T-helper 22 cell (primary cell): ENCODE results near the gene PTCD2.
"Not testable (repeated sequence)": the region's sequence is repeated elsewhere in the genome, so short reads cannot be mapped to it uniquely, and the experiment has no call there.

Experiments used
- DNase-seq: peaks from one replicate; pipeline ENCODE4 v3.0.0-alpha.2; 2020; ENCODE audit warnings: low read depth

Gene PTCD2

DNA sequence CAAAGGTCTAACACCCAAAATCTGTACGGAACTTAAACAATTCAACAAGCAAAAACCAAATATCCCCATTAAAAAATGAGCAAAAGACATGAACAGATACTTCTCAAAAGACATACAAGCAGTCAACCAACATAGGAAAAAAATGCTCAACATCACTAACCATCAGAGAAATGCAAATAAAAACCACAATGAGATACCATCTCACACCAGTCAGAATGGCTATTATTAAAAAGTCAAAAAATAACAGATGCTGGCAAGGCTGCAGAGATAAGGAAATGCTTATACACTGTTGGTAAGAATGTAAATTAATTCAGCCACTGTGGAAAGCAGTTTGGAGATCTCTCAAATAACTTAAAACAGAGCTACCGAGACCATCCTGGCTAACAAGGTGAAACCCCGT, 22.0 kb upstream of the PTCD2 start:
- not testable (repeated sequence) for DNase-seq

DNA sequence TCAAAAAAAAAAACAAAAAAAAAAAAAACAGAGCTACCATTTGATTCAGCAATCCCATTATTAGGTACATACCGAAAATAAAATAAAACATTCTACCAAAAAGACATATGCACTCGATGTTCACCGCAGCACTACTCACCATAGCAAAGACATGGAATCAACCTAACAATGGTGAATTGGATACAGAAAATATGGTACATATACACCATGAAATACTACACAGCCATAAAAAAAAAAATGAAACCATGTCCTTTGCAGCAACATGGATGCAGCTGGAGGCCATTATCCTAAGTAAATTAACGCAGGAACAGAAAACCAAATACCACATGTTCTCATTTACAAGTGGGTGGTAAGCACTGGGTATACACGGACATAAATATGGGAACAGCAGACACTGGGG, 21.5 kb upstream of the PTCD2 start:
- DNase-seq: no peak

DNA sequence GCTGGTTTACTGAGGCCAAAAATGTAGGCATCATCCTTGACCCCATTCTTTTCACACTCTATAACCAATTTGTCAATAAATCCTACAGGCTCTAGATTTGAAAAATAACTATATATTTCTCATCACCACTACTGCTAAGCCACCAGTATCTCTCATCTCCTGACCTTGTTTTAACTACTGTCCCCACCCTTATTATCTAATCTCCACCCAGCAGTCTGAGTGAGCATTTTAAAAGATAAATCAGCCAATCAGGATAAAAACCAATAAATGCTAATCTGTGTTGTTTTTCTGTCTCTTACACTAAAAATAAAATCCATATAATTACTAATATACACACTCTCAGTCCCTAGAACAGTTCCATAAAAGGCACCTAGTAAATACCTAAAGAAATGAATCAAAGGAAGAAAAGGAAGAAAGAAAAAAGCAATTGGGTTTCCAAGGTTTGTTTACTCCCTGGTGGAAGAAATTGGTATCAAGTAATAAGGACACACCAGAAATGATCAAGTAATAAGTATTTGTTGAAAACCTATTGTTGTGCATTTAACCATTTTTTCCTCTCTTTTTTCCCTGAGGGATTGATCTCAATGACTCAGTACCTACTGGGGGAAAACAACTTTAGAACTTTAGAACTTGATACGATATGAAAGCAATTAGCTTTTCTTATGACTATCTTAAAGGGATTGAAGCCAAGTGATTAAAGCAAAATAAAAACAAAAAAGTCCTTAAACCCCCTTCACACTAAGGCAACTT, 19.4 kb upstream of the PTCD2 start:
- no peak for DNase-seq

DNA sequence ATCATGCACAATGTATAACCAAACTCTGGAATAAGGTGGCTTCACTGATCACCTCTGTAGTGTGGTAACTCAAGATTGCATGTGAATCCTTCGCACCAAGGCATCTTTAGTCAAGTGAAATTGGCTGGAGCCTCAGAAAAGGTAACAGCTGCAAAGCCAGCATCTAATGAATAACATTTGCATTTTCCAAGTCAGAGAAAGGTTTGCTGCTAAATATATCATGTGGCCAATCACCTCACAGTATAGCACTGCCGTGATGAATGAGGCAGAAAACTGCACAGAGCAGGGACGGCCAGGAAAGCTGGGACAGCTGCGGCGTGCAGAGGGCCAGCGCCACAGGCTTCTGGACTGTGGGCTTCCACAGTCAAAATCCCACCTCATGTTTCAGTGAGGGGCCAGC, 18.6 kb upstream of the PTCD2 start:
- no peak for DNase-seq

DNA sequence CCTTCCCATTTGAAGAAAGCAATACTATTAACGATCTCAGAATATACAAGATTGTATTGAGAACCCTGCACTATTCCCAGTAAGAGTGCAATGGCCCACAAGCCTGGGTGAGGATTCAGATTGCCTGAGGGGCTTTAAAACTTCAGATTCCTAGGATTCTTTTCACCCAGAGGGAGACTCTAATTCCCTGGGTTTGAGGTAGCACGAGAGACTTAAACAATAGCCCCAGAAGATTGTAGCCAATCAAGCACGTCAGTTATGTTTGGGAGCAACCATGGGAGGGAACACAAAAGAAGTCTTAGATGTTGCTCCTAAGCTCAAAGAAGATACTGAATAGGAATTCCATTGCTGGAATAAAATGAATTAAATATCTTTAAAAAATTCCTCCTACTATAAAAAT, 18.0 kb upstream of the PTCD2 start:
- no peak for DNase-seq

DNA sequence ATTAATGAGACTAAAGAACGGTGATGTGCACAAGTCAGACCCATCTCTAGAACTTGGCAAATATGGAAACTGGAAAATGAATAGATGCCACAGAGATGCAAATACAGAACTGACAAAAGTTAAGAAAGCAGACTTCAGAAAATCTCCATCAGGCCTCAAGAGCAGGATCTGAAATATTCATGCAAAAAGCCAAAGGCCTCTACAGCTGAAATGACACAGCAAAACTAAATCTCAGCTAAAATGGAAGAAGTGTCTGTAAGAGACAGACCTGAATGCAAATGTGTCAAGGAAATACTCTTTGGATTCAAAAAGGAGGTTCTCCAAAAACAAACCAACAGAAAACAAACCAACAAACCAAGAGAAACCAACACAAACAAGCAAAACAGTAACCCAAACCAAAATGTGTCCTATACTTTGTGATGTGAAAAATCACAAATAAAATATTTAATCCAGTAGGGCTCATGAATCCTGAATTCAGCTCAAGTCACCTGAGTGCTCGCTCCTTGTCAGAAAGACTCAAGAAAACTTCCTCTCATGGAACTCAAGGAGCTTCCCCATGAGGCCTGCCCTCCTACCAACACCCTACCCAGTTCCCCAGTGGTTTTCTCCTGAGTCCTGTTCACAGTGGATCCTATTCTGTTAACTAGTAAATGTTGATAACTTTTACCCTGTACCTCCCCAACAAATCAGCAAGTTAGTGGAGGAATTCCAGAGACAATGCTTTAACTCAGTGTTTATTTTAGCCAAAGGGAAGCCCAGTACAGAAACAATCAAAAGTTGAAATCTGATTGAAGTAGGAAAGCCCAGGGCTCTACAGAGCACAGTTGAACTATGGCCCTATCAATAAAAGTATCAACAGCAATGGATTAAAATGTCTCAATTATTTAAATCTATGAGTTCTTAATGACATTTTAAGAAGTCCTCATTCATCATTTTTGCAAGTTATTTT, 14.7 kb upstream of the PTCD2 start:
- DNase-seq: no peak

DNA sequence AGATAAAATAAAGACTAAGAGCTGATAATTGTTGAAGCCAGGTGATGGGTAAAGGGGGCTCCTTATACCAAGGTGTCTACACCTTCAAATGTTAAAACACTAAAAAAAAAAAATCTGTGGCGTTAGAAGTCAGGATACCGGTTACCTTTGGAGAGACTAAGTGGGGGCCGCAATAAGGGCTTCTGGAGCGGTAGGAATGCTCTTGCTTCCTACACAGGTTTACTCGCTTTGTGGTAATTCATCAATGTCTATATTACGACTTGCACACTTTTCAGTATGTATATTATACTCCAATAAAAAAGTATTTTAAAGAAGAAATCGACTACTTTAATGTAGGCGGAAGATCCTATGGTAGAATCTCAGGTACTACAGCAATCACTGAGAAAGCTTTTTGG, 12.6 kb upstream of the PTCD2 start:
- DNase-seq: no peak

DNA sequence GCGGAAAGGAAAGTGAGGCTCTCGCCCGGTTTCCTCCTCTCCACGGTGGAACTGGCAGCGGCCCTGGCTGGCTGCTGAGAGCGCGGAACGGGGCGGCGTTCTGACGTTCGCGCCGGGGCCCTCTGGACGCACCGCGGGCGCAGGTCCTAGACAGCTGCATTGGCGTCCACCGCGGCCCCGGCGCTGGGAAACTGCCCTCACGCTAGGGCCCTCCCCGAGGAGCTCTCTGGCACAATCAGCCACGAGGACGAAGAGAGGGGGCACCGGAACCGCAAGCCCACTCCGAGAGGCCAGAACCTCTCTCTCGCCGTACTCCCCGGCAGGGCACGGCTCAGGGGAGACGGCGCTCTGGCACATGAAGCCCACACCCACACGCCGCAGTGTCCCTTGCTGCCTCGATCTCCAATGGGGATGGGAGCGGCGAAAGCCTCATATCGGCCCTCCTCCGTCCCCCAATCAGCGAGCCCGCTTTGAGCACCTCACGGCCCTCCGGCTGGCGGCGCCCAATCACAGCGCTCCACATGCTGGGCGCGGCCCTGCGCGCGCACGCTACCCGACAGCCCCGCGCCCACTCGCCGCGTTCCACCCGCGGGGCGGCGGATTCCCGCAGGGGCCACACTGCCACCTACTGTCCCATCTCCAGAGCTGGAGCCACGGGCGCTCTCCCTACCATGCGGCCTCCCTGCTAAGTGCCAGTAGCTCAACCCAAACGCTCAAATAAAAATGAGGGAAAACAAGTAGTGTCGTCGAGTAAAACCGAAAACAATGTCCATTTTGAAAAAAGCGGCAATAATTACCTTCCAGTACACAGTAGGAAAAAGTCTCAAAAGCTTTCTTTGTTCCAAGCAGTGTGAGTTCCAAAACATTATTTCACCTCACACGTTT, 12.0 kb upstream of the PTCD2 start:
- DNase-seq: peak; percentile 93

DNA sequence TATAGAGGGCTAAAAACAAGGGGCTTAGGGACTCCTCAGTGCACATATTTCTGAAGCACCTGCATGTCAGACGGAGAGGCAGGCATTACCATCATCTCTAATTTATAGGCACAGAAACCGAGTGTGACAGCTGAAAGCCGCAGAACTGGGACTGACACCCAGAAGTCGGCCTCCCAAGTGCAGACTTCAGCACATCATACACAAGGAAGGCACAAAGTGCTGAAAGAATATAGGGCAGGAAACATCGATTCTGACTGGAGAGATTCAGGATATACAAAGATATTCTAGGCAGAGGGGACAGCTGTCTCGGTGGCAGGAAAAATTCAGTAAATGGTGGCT, 11.4 kb upstream of the PTCD2 start:
- DNase-seq: no peak

DNA sequence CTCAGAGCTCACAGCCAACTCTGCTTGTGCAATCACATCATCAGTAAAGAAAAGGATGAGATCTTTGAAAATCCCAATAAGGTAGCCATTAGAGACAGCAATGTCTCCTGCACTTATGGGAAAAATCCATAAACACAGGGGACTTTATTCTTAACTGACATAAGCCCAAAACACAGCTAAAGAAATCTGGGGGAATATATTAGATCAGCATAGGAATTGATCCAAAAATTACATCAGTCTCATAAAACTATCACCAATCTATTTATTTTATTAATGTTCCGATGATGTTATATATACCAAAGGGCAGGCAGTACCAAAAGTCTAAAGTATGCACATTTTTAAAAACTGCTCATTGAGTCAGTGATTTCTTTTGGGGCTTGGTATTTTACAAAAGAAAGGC, 7.0 kb upstream of the PTCD2 start:
- no peak for DNase-seq

DNA sequence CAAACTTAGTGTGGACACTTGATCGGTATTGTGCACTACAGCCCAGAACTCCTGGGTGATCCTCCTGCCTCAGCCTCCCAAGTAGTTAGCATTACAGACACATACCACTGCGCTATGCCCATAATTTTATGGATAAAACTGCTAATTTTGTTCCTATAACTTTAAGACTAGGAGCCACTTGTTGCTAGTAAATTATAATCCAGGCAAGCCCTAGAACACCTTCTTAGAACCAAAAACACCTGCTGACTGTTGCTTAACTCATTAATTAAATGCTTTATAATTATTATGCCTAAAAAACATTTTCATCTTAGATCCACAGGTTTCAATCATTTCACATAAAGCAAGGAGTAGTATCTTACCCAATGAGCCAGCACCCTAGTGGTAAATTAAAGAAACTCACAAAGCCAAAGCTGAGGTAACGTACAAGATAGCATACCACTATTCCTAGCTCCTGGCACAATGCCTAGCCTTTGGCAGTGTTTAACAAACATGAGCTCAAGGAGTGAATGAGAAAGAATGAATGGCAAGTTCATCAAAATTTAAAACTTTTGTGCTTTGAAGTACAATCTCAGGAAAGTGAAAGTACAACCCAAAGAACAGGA, 5.5 kb upstream of the PTCD2 start:
- DNase-seq: no peak

DNA sequence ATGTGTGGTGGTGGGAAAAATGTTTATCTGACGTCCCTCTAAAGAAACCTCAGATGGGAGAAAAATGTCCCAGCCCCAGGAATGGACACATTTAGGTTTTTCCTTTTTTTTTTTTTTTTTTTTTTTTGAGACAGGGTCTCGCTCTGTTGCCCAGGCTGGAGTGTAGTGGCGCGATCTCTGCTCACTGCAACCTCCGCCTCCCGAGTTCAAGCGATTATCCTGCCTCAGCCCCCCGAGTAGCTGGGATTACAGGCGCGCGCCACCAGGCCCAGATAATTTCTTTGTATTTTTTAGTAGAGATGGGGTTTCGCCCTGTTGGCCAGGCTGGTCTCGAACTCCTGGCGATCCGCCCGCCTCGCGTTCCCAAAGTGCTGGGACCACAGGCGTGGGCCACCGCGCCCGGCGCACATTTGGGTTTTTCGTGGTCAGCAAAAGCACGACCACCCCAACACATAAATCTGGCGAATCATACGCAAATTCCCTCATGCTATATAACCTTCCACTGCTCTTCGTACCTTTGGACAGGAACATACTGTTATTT, 668 bp upstream of the PTCD2 start:
- DNase-seq: not testable (repeated sequence)

DNA sequence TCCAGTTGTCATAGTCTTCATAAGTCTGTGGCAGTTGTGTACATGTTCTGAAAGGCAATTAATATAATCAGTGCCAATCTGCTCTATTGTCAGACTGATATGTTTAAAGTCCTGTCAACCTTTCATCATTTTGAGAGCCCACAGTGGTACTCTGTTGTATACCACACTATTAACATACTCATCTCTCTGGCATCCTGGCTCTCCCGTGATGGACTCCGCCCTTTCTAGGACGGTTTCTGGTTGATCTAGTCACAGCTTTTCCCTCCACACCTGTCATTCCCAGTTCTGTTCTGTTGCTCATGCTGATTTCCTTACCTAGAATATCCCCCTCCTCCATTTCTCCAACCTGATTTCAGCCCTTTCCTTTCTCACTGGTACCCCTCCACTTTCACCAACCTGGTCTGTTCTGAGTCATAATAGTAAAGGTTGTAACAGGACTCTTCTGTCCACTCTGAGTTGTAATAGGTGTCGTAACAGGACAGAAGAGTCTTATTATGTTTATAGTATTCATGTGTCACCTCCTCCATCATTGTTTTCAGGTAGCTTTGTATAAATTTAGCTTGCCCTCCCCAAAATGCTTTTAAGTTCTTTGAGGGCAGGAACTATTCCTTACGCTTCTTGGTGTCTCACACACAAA, 4.1 kb downstream of the PTCD2 start:
- DNase-seq: no peak

DNA sequence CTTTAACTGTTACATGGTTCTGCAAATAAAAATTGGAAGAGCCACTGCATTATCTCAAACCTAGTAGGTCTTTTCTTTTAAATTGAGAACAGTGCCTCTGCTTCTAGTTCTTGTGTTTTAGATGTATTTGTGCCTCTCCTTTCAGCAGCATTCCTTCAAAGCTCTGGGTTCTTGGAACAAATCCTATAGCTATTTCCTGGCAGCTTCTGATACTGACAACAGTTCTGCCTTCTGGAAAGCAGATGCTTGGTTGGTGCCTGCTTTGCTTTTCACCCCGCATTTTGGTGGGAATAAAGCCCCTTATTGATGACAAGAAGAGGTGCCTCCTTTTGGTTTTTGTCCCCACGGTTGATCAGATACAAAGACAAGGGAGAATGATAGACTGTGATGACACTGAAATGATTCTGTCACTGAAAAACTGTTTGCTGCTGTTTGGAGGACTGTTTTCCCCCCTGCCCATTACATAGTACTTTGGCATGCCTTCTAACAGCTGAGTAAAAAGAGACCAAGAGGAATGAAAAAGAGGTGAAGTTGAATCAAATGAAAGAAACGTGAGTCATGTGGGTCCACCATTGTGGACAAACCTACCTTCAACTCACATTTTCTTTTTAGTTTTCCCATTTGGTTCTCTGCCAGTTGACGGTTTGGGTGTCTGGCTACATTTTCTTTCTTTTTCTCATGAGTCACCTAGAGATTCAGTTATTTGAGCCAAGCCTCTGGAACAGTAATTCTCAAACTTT, 5.6 kb downstream of the PTCD2 start:
- no peak for DNase-seq

DNA sequence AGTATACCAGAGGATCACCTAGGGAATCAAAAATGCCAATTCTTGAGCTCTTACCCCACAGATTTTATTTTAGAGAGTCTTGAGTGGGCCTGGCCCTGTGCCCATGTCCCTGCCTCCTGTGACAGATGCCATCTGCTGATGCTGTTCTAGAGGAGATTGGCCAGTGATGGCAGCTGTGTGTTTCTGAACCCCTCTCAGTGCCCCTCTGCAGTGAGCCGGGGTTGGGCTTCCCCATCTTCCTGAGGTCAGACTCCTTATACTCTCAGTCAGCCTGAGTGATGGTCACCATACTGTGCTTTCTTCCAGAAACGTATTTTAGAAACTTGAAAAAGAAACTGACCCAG, 6.1 kb downstream of the PTCD2 start:
- DNase-seq: no peak

DNA sequence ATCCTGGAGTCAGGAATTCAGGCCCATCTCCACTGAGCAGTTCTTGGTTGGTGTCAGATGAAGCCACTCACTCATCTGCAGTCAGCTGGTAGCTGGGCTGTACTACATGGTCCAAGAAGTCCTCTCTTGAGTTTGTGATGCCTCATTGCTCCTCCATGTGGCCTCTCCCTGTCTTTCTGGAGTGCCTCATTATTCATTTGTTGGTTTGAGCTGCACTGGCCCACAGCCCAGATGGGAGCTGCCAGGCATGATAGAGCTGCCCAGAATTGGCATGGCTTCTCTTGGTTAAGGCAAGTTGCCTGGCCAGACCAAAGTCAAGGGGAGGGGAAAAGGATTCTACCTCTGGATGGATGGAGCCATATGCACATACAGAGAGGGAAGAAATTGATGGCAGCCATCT, 8.0 kb downstream of the PTCD2 start:
- DNase-seq: no peak

DNA sequence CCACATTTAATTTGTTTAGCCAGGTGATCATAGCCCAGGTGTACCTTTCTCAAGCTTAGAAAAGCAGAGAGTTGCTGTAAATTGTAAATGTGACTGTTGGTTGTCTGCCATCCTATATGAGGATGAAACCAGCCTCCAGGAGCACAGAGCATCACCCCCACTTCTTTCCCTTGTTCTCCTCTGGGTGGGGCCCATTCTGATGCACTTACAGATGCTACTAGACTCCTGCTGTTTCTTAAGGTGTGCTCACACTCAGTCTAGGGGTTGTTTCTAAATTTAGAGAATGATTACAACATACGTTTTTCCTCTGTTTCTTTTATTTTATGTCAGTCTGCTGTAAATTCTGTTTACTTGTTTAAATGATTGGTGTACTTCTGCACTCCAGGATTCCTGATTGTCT, 10.5 kb downstream of the PTCD2 start:
- no peak for DNase-seq

DNA sequence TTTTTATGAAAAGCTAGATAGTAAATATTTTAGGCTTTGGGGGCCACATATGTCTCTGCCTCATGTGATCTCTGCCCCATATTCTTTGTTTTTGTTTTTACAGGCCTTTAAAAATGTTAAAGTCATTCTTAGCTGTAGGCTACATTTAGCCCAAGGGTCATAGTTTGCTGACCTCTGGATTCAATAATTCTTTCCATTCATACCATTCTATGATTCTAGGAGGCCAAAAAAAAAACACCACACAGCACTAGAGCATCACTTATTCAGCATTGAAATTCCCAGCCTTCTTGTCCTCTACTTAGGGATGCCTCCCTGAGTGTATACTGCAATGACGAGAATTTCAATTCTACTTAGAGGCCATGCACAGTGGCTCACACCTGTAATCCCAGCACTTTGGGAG, 17.0 kb downstream of the PTCD2 start:
- no peak for DNase-seq

DNA sequence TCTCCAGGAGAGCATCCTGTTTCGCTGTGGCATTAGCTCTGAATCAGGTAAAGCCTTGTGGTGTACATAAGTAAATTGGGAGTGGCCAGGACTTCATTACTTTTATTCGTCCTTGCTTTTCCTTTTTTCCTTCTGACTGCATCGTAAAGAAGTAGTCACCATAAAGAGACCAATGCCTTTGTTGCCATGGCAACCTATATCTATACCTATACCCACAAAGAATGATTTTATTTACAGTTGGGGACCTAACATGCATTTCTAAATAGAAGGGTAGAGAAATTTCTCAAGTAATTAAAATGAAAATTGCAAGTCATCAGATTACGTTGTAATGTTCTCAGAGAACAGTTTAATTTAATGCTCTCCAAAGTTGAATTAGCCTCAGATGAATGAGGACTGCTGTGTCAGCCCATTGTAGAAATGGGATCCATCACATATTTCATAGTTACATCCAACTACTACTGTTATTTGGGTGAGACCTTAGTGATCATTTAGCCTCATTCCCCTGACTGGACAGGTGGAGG, 18.6 kb downstream of the PTCD2 start:
- DNase-seq: no peak

DNA sequence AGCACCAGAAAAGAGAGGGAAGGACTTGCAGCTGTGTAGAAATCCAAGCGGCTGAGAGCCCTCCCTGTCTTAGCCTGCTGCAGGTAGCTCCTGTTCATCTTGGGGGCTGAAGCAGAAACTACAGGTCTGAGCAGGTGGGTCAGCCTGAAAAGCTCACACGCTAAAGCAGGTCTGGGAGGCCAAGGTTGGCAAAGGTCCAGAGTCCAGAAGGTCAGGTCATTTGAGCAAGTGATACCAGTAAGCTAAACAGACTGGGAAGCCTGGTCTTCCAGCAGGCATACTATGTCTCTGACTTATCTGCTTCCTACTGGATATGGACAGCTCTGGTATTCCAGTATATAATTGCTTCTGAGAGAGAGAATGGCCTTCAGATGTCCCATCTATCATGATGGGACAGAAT, 26.2 kb downstream of the PTCD2 start:
- no peak for DNase-seq
